ENCODE data around the gene LRRC14B. TPM values are rescaled to one million over a fixed set of nuclear protein-coding genes. Genes with fewer than 3 reads are reported as not detected.

The LRRC14B gene
- total and polyA plus RNA-seq, 4 donors = 0.09 TPM; not detected in 3

DNA sequence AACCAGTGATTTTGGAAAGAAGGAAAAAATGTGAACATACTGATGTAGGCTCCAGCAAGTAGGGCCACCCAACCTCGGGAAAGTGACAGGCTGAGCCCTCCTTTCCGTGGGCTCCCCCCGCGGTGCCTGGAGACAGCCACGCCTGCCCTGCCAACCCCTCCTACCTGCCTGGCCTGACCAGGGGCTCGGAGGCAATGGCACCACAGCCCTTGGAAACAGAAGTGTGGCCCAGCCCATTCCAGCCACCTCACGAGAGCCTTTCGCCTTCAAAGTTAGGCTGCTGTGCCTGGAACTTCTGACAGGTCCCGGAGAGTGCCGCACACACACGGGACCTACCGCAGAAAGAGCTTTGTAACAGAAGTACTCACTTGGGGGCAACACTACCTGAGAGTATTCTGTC is 49.5 kb upstream of the LRRC14B start:
- no peak for DNase-seq (ENCODE audit: low spot score)

DNA sequence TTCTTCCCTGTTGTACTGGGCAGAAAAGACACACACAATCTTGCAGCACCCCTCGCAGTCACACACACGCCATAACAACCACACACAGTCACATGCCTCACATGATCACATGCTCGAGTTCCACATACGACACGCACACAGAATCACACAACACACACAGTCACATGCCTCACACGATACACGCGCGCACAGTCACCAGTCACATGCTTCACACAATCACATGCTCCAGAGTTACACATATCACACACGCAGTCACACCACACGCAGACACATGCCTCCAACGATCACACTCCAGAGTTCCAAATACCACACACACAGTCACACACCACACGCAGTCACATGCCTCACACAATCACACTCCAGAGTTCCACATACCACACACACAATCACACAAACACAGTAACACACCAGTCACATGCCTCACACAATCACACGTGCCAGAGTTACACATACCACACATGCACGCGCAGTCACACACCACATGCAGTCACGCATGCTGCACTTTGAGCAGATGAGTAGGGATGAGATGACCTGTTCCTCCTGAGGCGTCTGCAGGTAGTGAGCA is 49.0 kb upstream of the LRRC14B start:
- WGBS = 89% methylated on average over 18 of the region's 18 CpGs
- peaks cover 5 to 10% (median 6%) of the 10 kb centered on the region in 4 donors for H3K9me3 ChIP-seq (ENCODE audit: control insufficient read depth in 4 of 4, low read length in 3 of 4)
- H3K27ac ChIP-seq (ENCODE audit: low read depth in 1 of 2, low read length in 2 of 2) = no peak overlapping the region
- H3K4me1 ChIP-seq (ENCODE audit: control insufficient read depth in 4 of 4, insufficient read depth in 4 of 4, low read length in 3 of 4) = no peaks in the 10 kb centered on the region
- H3K4me3 ChIP-seq (ENCODE audit: low read depth in 1 of 3, low read length in 3 of 3) = no peak overlapping the region
- no peak for DNase-seq (ENCODE audit: low spot score)
- H3K36me3 ChIP-seq (ENCODE audit: control insufficient read depth in 4 of 4, insufficient read depth in 3 of 4, low read depth in 1 of 4, low read length in 3 of 4) = no peaks in the 10 kb centered on the region
- no peak overlapping the region for H3K9ac ChIP-seq (ENCODE audit: low read depth in 1 of 2, low read length in 2 of 2)
- H3K27me3 ChIP-seq (ENCODE audit: control insufficient read depth in 4 of 4, insufficient read depth in 4 of 4, low read length in 3 of 4) = no peaks in the 10 kb centered on the region
- TF ChIP-seq GABPA (IDR thresholded peaks at IDR 0.05 in 1 of 2, conservative IDR thresholded peaks at IDR 0.05 in 1 of 2) (no peak), EGR1 (IDR thresholded peaks at IDR 0.05; ENCODE audit: low read depth in 2 of 2) (no peak), FOXA1 (IDR thresholded peaks at IDR 0.05) (no peak), REST (IDR thresholded peaks at IDR 0.05) (no peak), JUND (IDR thresholded peaks at IDR 0.05) (no peak), FOXA2 (IDR thresholded peaks at IDR 0.05) (no peak), TAF1 (conservative IDR thresholded peaks at IDR 0.05) (no peak)
- TF ChIP-seq, protein P1, sequence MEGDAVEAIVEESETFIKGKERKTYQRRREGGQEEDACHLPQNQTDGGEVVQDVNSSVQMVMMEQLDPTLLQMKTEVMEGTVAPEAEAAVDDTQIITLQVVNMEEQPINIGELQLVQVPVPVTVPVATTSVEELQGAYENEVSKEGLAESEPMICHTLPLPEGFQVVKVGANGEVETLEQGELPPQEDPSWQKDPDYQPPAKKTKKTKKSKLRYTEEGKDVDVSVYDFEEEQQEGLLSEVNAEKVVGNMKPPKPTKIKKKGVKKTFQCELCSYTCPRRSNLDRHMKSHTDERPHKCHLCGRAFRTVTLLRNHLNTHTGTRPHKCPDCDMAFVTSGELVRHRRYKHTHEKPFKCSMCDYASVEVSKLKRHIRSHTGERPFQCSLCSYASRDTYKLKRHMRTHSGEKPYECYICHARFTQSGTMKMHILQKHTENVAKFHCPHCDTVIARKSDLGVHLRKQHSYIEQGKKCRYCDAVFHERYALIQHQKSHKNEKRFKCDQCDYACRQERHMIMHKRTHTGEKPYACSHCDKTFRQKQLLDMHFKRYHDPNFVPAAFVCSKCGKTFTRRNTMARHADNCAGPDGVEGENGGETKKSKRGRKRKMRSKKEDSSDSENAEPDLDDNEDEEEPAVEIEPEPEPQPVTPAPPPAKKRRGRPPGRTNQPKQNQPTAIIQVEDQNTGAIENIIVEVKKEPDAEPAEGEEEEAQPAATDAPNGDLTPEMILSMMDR (IDR thresholded peaks at IDR 0.05; ENCODE audit: low read depth, low read length, missing input control) = no peak

More for the DNA sequence above, 49.5 kb upstream of the LRRC14B start:
- H3K27me3 ChIP-seq (ENCODE audit: control insufficient read depth in 4 of 4, insufficient read depth in 4 of 4, low read length in 3 of 4) = peaks cover 0 to 3% (median 0%) of the 10 kb centered on the region in 4 donors
- H3K4me1 ChIP-seq (ENCODE audit: control insufficient read depth in 4 of 4, insufficient read depth in 4 of 4, low read length in 3 of 4) = no peaks in the 10 kb centered on the region
- TF ChIP-seq, protein P1 (IDR thresholded peaks at IDR 0.05; ENCODE audit: low read depth, low read length, missing input control) = no peak
- TF ChIP-seq GABPA (IDR thresholded peaks at IDR 0.05 in 1 of 2, conservative IDR thresholded peaks at IDR 0.05 in 1 of 2) = no peak
- TF ChIP-seq, protein P2, sequence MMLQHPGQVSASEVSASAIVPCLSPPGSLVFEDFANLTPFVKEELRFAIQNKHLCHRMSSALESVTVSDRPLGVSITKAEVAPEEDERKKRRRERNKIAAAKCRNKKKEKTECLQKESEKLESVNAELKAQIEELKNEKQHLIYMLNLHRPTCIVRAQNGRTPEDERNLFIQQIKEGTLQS (IDR thresholded peaks at IDR 0.05) = no peak
- TF ChIP-seq EGR1 (IDR thresholded peaks at IDR 0.05; ENCODE audit: low read depth in 2 of 2) = no peak
- TF ChIP-seq JUND (IDR thresholded peaks at IDR 0.05) = no peak
- TF ChIP-seq, protein P3, sequence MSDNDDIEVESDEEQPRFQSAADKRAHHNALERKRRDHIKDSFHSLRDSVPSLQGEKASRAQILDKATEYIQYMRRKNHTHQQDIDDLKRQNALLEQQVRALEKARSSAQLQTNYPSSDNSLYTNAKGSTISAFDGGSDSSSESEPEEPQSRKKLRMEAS (IDR thresholded peaks at IDR 0.05) = no peak
- TF ChIP-seq REST (IDR thresholded peaks at IDR 0.05) = no peak
- no peak for TF ChIP-seq FOXA1 (IDR thresholded peaks at IDR 0.05)
- TF ChIP-seq TAF1 (conservative IDR thresholded peaks at IDR 0.05) = no peak
- no peak for TF ChIP-seq RXRA (IDR thresholded peaks at IDR 0.05)
- TF ChIP-seq NR2F2 (IDR thresholded peaks at IDR 0.05) = no peak
- TF ChIP-seq SP1 (IDR thresholded peaks at IDR 0.05) = no peak
- no peak for TF ChIP-seq HNF4A (conservative IDR thresholded peaks at IDR 0.05)
- peaks cover 0 to 4% (median 1%) of the 10 kb centered on the region in 4 donors for H3K9me3 ChIP-seq (ENCODE audit: control insufficient read depth in 4 of 4, low read length in 3 of 4)
- WGBS = 86% methylated on average over 12 of the region's 12 CpGs
- no peaks in the 10 kb centered on the region for H3K36me3 ChIP-seq (ENCODE audit: control insufficient read depth in 4 of 4, insufficient read depth in 3 of 4, low read depth in 1 of 4, low read length in 3 of 4)
- no peak overlapping the region for H3K27ac ChIP-seq (ENCODE audit: low read depth in 1 of 2, low read length in 2 of 2)
- H3K9ac ChIP-seq (ENCODE audit: low read depth in 1 of 2, low read length in 2 of 2) = no peak overlapping the region
- no peak overlapping the region for H3K4me3 ChIP-seq (ENCODE audit: low read depth in 1 of 3, low read length in 3 of 3)

Measured in liver (tissue), 9 donors.